HEK293 (cell line): ENCODE measurements around the gene ARHGAP23.

Experiments used
- EGR2 ChIP-seq: fragments of 450-650 bp; formaldehyde crosslinking; IDR thresholded peaks from 2 replicates; pipeline ENCODE4 v1.5.1; 2016; ENCODE audit warnings: low read depth, missing biosample characterization, missing genetic modification characterization
- GLIS1 ChIP-seq: fragments of 450-650 bp; formaldehyde crosslinking; IDR thresholded peaks from 2 replicates; pipeline ENCODE4 v1.5.1; 2016; ENCODE audit warnings: missing biosample characterization, missing genetic modification characterization
- GLIS2 ChIP-seq: fragments of 450-650 bp; formaldehyde crosslinking; IDR thresholded peaks from 2 replicates; pipeline ENCODE4 v1.5.1; 2016; ENCODE audit warnings: missing biosample characterization, missing genetic modification characterization
- KLF7 ChIP-seq: fragments of 450-650 bp; formaldehyde crosslinking; IDR thresholded peaks from 2 replicates; pipeline ENCODE4 v1.5.1; 2016; ENCODE audit warnings: missing biosample characterization, missing genetic modification characterization, borderline replicate concordance
- MYNN ChIP-seq: fragments of 450-650 bp; formaldehyde crosslinking; IDR thresholded peaks from 2 replicates; pipeline ENCODE4 v1.5.1; 2016; ENCODE audit warnings: missing biosample characterization, missing genetic modification characterization, borderline replicate concordance
- OSR2 ChIP-seq: fragments of 450-650 bp; formaldehyde crosslinking; IDR thresholded peaks from 2 replicates; pipeline ENCODE4 v1.5.1; 2016; ENCODE audit warnings: missing biosample characterization, missing genetic modification characterization
- SALL2 ChIP-seq: fragments of 450-650 bp; formaldehyde crosslinking; IDR thresholded peaks from 2 replicates; pipeline ENCODE4 v1.5.0; 2017; ENCODE audit warnings: missing biosample characterization, mild to moderate bottlenecking, missing genetic modification characterization, borderline replicate concordance
- TCF7L2 ChIP-seq: IDR thresholded peaks from 2 replicates; pipeline ENCODE4 v1.6.1; 2011; ENCODE audit warnings: low read depth, mild to moderate bottlenecking, inconsistent platforms, low read length, moderate library complexity, borderline replicate concordance
- ZBTB21 ChIP-seq: fragments of 450-650 bp; formaldehyde crosslinking; IDR thresholded peaks from 2 replicates; pipeline ENCODE4 v1.5.1; 2017; ENCODE audit warnings: missing biosample characterization, missing genetic modification characterization
- ZBTB7A ChIP-seq: fragments of 450-650 bp; formaldehyde crosslinking; IDR thresholded peaks from 2 replicates; pipeline ENCODE4 v1.5.1; 2016; ENCODE audit warnings: low read depth, missing biosample characterization, missing genetic modification characterization
- ZFP3 ChIP-seq: fragments of 450-650 bp; formaldehyde crosslinking; IDR thresholded peaks from 2 replicates; pipeline ENCODE4 v1.5.1; 2016; ENCODE audit warnings: low read depth, missing biosample characterization, missing genetic modification characterization
- ZFP41 ChIP-seq: fragments of 450-650 bp; formaldehyde crosslinking; IDR thresholded peaks from 2 replicates; pipeline ENCODE4 v1.5.1; 2016; ENCODE audit warnings: missing biosample characterization, missing genetic modification characterization, borderline replicate concordance
- ZIC2 ChIP-seq: fragments of 450-650 bp; formaldehyde crosslinking; IDR thresholded peaks from 2 replicates; pipeline ENCODE4 v1.5.1; 2016; ENCODE audit warnings: missing biosample characterization, missing genetic modification characterization
- ZNF112 ChIP-seq: fragments of 450-650 bp; formaldehyde crosslinking; IDR thresholded peaks from 2 replicates; pipeline ENCODE4 v1.5.0; 2017; ENCODE audit warnings: missing biosample characterization, missing genetic modification characterization
- ZNF132 ChIP-seq: fragments of 450-650 bp; formaldehyde crosslinking; IDR thresholded peaks from 2 replicates; pipeline ENCODE4 v1.5.1; 2017; ENCODE audit warnings: missing biosample characterization, missing genetic modification characterization, borderline replicate concordance
- ZNF140 ChIP-seq: fragments of 450-650 bp; formaldehyde crosslinking; IDR thresholded peaks from 2 replicates; pipeline ENCODE4 v1.5.1; 2016; ENCODE audit warnings: missing biosample characterization, missing genetic modification characterization
- ZNF16 ChIP-seq: fragments of 450-650 bp; formaldehyde crosslinking; IDR thresholded peaks from 2 replicates; pipeline ENCODE4 v1.5.1; 2016; ENCODE audit warnings: low read depth, missing biosample characterization, missing genetic modification characterization
- ZNF169 ChIP-seq: fragments of 450-650 bp; formaldehyde crosslinking; IDR thresholded peaks from 2 replicates; pipeline ENCODE4 v1.5.1; 2016; ENCODE audit warnings: missing biosample characterization, missing genetic modification characterization
- ZNF175 ChIP-seq: fragments of 450-650 bp; formaldehyde crosslinking; IDR thresholded peaks from 2 replicates; pipeline ENCODE4 v1.5.1; 2016; ENCODE audit warnings: missing biosample characterization, missing genetic modification characterization
- ZNF202 ChIP-seq: fragments of 450-650 bp; formaldehyde crosslinking; IDR thresholded peaks from 2 replicates; pipeline ENCODE4 v1.5.1; 2016; ENCODE audit warnings: missing biosample characterization, missing genetic modification characterization, borderline replicate concordance
- ZNF37A ChIP-seq: fragments of 450-650 bp; IDR thresholded peaks from 2 replicates; pipeline ENCODE4 v1.5.1; 2018; ENCODE audit warnings: missing biosample characterization, missing genetic modification characterization
- ZNF391 ChIP-seq: fragments of 450-650 bp; formaldehyde crosslinking; IDR thresholded peaks from 2 replicates; pipeline ENCODE4 v1.5.1; 2016; ENCODE audit warnings: low read depth, missing biosample characterization, missing genetic modification characterization, borderline replicate concordance
- ZNF473 ChIP-seq: fragments of 450-650 bp; formaldehyde crosslinking; IDR thresholded peaks from 2 replicates; pipeline ENCODE4 v1.5.1; 2017; ENCODE audit warnings: missing biosample characterization, missing genetic modification characterization
- ZNF48 ChIP-seq: fragments of 450-650 bp; formaldehyde crosslinking; IDR thresholded peaks from 2 replicates; pipeline ENCODE4 v1.5.1; 2016; ENCODE audit warnings: missing biosample characterization, missing genetic modification characterization
- ZNF530 ChIP-seq: fragments of 450-650 bp; formaldehyde crosslinking; IDR thresholded peaks from 2 replicates; pipeline ENCODE4 v1.5.1; 2016; ENCODE audit warnings: low read depth, missing biosample characterization, missing genetic modification characterization
- ZNF560 ChIP-seq: fragments of 450-650 bp; formaldehyde crosslinking; IDR thresholded peaks from 2 replicates; pipeline ENCODE4 v1.5.1; 2017; ENCODE audit warnings: missing biosample characterization, missing genetic modification characterization, borderline replicate concordance
- ZNF580 ChIP-seq: fragments of 450-650 bp; formaldehyde crosslinking; IDR thresholded peaks from 2 replicates; pipeline ENCODE4 v1.5.1; 2016; ENCODE audit warnings: missing biosample characterization, missing genetic modification characterization
- ZNF658 ChIP-seq: fragments of 450-650 bp; formaldehyde crosslinking; IDR thresholded peaks from 2 replicates; pipeline ENCODE4; 2016; ENCODE audit warnings: missing biosample characterization, missing genetic modification characterization
- ZNF664 ChIP-seq: fragments of 450-650 bp; formaldehyde crosslinking; IDR thresholded peaks from 2 replicates; pipeline ENCODE4 v1.5.1; 2016; ENCODE audit warnings: missing biosample characterization, missing genetic modification characterization
- ZNF677 ChIP-seq: fragments of 450-650 bp; IDR thresholded peaks from 2 replicates; pipeline ENCODE4 v1.5.0; 2018; ENCODE audit warnings: missing biosample characterization, mild to moderate bottlenecking, missing genetic modification characterization, moderate library complexity
- ZNF76 ChIP-seq: fragments of 450-650 bp; formaldehyde crosslinking; IDR thresholded peaks from 2 replicates; pipeline ENCODE4; 2016; ENCODE audit warnings: low read depth, missing biosample characterization, missing genetic modification characterization, borderline replicate concordance
- ZNF830 ChIP-seq: fragments of 450-650 bp; IDR thresholded peaks from 2 replicates; pipeline ENCODE4 v1.5.0; 2018; ENCODE audit warnings: missing biosample characterization, missing genetic modification characterization, low read depth, mild to moderate bottlenecking, moderate library complexity
- ZSCAN4 ChIP-seq: fragments of 450-650 bp; formaldehyde crosslinking; IDR thresholded peaks from 2 replicates; pipeline ENCODE4 v1.5.1; 2017; ENCODE audit warnings: missing biosample characterization, missing genetic modification characterization
- TF ChIP-seq, protein P1 (sequence below): fragments of 450-650 bp; formaldehyde crosslinking; IDR thresholded peaks from 2 replicates; pipeline ENCODE4 v1.5.1; 2016; ENCODE audit warnings: missing biosample characterization, missing genetic modification characterization, low read depth
- TF ChIP-seq, protein P2 (sequence below): fragments of 450-650 bp; formaldehyde crosslinking; IDR thresholded peaks from 2 replicates; pipeline ENCODE4 v1.5.1; 2016; ENCODE audit warnings: missing biosample characterization, missing genetic modification characterization, low read depth
- TF ChIP-seq, protein P3 (sequence below): fragments of 450-650 bp; formaldehyde crosslinking; IDR thresholded peaks from 2 replicates; pipeline ENCODE4 v1.5.1; 2016; ENCODE audit warnings: missing biosample characterization, missing genetic modification characterization

ARHGAP23 gene

DNA sequence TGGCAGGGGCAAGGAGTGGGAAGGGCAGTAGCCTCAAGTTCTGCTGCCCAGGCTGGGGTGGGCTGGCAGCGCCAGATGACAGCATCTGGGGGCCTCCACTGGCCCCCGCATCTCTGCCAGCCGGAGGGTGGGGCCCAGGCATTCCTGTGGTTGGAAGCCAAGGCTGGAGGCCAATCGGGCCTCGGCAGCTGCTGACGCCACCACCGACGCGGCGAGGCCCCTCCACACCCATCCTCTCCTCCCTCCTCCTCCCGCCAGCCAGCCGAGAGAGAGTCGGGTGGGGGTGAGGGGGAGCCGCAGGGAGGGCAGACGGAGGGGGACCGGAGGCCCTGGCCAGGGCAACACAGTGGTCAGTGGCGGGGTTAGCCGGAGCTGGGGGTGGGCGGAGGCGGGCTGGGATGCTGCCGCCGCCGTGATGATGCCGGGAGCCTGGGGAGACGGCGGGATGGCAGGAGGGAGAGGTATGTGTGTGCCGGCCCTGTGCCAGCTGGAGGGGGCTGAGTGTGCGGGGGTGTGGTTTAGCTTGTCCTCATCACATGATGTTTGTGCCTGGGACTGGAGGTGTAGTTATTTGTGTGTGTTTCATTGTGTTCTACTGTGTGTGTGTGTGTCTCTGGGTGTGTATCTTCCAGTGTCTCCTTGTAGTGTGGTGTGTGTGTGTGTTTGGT is 36.6 kb downstream of the ARHGAP23 start (continued):
- TF ChIP-seq ZFP3 (tag by site-specific recombination) (no peak), GLIS2 (tag by site-specific recombination) (peak; percentile 97), ZNF560 (no peak), ZNF169 (tag by site-specific recombination) (no peak), ZNF391 (tag by site-specific recombination) (peak; percentile 94), ZSCAN4 (tag by site-specific recombination) (peak; percentile 91), ZFP41 (tag by site-specific recombination) (no peak), ZNF37A (no peak), ZNF48 (tag by site-specific recombination) (no peak), ZNF530 (tag by site-specific recombination) (no peak), ZIC2 (tag by site-specific recombination) (peak; percentile 90), SALL2 (tag by site-specific recombination) (no peak), ZNF473 (no peak), ZNF76 (tag by site-specific recombination) (peak; percentile 49; the same call in 1 of the 2 replicates), ZNF677 (tag by site-specific recombination) (no peak), TCF7L2 (no peak), ZNF664 (tag by site-specific recombination) (no peak), ZBTB7A (tag by site-specific recombination) (peak; percentile 68), ZBTB21 (tag by site-specific recombination) (peak; percentile 89), ZNF132 (tag by site-specific recombination) (no peak), ZNF580 (tag by site-specific recombination) (no peak), OSR2 (tag by site-specific recombination) (no peak), GLIS1 (tag by site-specific recombination) (peak; percentile 91), ZNF658 (tag by site-specific recombination) (no peak), ZNF830 (tag by site-specific recombination) (no peak), MYNN (tag by site-specific recombination) (no peak), ZNF175 (tag by site-specific recombination) (no peak), ZNF112 (tag by site-specific recombination) (no peak), ZNF202 (tag by site-specific recombination) (no peak), KLF7 (tag by site-specific recombination) (peak; percentile 36; the same call in 1 of the 2 replicates), ZNF16 (tag by site-specific recombination) (no peak), ZNF140 (tag by site-specific recombination) (no peak), EGR2 (tag by site-specific recombination) (peak; percentile 98)
- TF ChIP-seq, protein P1, sequence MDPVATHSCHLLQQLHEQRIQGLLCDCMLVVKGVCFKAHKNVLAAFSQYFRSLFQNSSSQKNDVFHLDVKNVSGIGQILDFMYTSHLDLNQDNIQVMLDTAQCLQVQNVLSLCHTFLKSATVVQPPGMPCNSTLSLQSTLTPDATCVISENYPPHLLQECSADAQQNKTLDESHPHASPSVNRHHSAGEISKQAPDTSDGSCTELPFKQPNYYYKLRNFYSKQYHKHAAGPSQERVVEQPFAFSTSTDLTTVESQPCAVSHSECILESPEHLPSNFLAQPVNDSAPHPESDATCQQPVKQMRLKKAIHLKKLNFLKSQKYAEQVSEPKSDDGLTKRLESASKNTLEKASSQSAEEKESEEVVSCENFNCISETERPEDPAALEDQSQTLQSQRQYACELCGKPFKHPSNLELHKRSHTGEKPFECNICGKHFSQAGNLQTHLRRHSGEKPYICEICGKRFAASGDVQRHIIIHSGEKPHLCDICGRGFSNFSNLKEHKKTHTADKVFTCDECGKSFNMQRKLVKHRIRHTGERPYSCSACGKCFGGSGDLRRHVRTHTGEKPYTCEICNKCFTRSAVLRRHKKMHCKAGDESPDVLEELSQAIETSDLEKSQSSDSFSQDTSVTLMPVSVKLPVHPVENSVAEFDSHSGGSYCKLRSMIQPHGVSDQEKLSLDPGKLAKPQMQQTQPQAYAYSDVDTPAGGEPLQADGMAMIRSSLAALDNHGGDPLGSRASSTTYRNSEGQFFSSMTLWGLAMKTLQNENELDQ, result no peak
- TF ChIP-seq, protein P2, sequence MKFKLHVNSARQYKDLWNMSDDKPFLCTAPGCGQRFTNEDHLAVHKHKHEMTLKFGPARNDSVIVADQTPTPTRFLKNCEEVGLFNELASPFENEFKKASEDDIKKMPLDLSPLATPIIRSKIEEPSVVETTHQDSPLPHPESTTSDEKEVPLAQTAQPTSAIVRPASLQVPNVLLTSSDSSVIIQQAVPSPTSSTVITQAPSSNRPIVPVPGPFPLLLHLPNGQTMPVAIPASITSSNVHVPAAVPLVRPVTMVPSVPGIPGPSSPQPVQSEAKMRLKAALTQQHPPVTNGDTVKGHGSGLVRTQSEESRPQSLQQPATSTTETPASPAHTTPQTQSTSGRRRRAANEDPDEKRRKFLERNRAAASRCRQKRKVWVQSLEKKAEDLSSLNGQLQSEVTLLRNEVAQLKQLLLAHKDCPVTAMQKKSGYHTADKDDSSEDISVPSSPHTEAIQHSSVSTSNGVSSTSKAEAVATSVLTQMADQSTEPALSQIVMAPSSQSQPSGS (tag by site-specific recombination), result no peak
- TF ChIP-seq, protein P3, sequence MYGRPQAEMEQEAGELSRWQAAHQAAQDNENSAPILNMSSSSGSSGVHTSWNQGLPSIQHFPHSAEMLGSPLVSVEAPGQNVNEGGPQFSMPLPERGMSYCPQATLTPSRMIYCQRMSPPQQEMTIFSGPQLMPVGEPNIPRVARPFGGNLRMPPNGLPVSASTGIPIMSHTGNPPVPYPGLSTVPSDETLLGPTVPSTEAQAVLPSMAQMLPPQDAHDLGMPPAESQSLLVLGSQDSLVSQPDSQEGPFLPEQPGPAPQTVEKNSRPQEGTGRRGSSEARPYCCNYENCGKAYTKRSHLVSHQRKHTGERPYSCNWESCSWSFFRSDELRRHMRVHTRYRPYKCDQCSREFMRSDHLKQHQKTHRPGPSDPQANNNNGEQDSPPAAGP, result peak; percentile 80; the same call in 1 of the 2 replicates
